GM23338 (cell line): ENCODE measurements around the gene GRM4. TPM values are rescaled to one million over a fixed set of nuclear protein-coding genes. Genes with fewer than 3 reads are reported as not detected.

Source experiments
- ATAC-seq: fragments of 200-7000 bp; cut with Tn5 transposase; 3 replicates; pipeline ENCODE4 v1.9.1; 2020
- DNase-seq: peaks from one replicate; pipeline ENCODE4 v3.0.0-alpha.2; 2015; ENCODE audit warnings: low spot score
- H2AFZ ChIP-seq: fragments of 200-600 bp; sonication (generic); 2 replicates; pipeline ENCODE4 v1.8.0; 2016; ENCODE audit warnings: antibody characterized with exemption, mild to moderate bottlenecking, moderate library complexity
- H3F3A ChIP-seq: fragments of 200-600 bp; sonication (generic); replicated peaks from 2 replicates; pipeline ENCODE4 v1.8.0; 2017; ENCODE audit warnings: antibody characterized with exemption, mixed run types, low read depth
- H3K27ac ChIP-seq: fragments of 200-600 bp; sonication (generic); 2 replicates; pipeline ENCODE4 v1.6.1; 2016; ENCODE audit warnings: low read depth
- H3K27me3 ChIP-seq: fragments of 200-600 bp; sonication (generic); 2 replicates; pipeline ENCODE4 v1.8.0; 2016; ENCODE audit warnings: mild to moderate bottlenecking, mixed run types, moderate library complexity; ENCODE audit not compliant: insufficient read depth
- H3K36me3 ChIP-seq: fragments of 200-600 bp; sonication (generic); 2 replicates; pipeline ENCODE4 v1.8.0; 2016; ENCODE audit warnings: mild to moderate bottlenecking; ENCODE audit not compliant: insufficient read depth
- H3K4me1 ChIP-seq: fragments of 200-600 bp; sonication (generic); 2 replicates; pipeline ENCODE4 v1.8.0; 2016; ENCODE audit warnings: mild to moderate bottlenecking, moderate library complexity; ENCODE audit not compliant: insufficient read depth
- H3K4me2 ChIP-seq: fragments of 200-600 bp; sonication (generic); 2 replicates; pipeline ENCODE4 v1.7.1; 2017; ENCODE audit warnings: mixed run types
- H3K4me3 ChIP-seq: fragments of 200-600 bp; sonication (generic); 2 replicates; pipeline ENCODE4 v1.6.1; 2016; ENCODE audit warnings: mixed run types
- H3K79me2 ChIP-seq: fragments of 200-600 bp; sonication (generic); replicated peaks from 2 replicates; pipeline ENCODE4 v1.8.0; 2017; ENCODE audit warnings: mild to moderate bottlenecking; ENCODE audit not compliant: insufficient read depth
- H3K9me2 ChIP-seq: fragments of 200-600 bp; sonication (generic); 2 replicates; pipeline ENCODE4 v1.8.0; 2017; ENCODE audit not compliant: insufficient read depth
- H4K20me1 ChIP-seq: fragments of 200-600 bp; sonication (generic); replicated peaks from 2 replicates; pipeline ENCODE4 v1.8.0; 2017; ENCODE audit warnings: mild to moderate bottlenecking; ENCODE audit not compliant: insufficient read depth
- H3K27ac Mint-ChIP-seq: 2 replicates; pipeline ENCODE4 v1.8.0; 2020; ENCODE audit warnings: inconsistent platforms, mild to moderate bottlenecking, moderate library complexity, mixed read lengths
- H3K27me3 Mint-ChIP-seq: 3 replicates; pipeline ENCODE4 v1.8.0; 2022; ENCODE audit warnings: low read depth, mild to moderate bottlenecking, moderate library complexity, mixed read lengths, inconsistent platforms; ENCODE audit not compliant: insufficient read depth, poor library complexity
- H3K36me3 Mint-ChIP-seq: 3 replicates; pipeline ENCODE4 v1.8.0; 2021; ENCODE audit warnings: low read depth, mild to moderate bottlenecking, inconsistent platforms, moderate library complexity, mixed read lengths
- H3K4me1 Mint-ChIP-seq: 3 replicates; pipeline ENCODE4 v1.8.0; 2020; ENCODE audit warnings: mild to moderate bottlenecking, inconsistent platforms, mixed read lengths
- H3K4me3 Mint-ChIP-seq: 3 replicates; pipeline ENCODE4 v1.8.0; 2021; ENCODE audit warnings: moderate library complexity, mild to moderate bottlenecking, inconsistent platforms, mixed read lengths
- H3K9me3 Mint-ChIP-seq: 3 replicates; pipeline ENCODE4 v1.8.0; 2020; ENCODE audit warnings: moderate library complexity, mild to moderate bottlenecking, inconsistent platforms, mixed read lengths
- CREB1 ChIP-seq: fragments of 250-450 bp; sonication (Bioruptor Pico); IDR thresholded peaks from 2 replicates; pipeline ENCODE4 v1.5.0; 2020; ENCODE audit warnings: low read depth, mild to moderate bottlenecking, moderate library complexity
- EZH2 ChIP-seq: fragments of 200-600 bp; sonication (generic); IDR thresholded peaks from one replicate; pipeline ENCODE4 v1.8.0; 2017; ENCODE audit warnings: antibody characterized with exemption, mild to moderate bottlenecking, low read depth; ENCODE audit not compliant: unreplicated experiment
- POLR2AphosphoS5 ChIP-seq: IDR thresholded peaks from 2 replicates; pipeline ENCODE4 v1.6.1; 2016; ENCODE audit warnings: antibody characterized with exemption, low read depth
- STAT1 ChIP-seq: IDR thresholded peaks from one replicate; pipeline ENCODE4 v1.6.1; 2016; ENCODE audit warnings: antibody characterized with exemption; ENCODE audit not compliant: unreplicated experiment
- polyA plus RNA-seq: library from polyadenylated mRNA; unstranded; fragments of >200 nt; fragmentation: Nextera tagmentation; extraction: Ambion mirVana; gene quantifications from 2 replicates; pipeline ENCODE4 v1.2.1, GENCODE V29; 2016
- total RNA-seq: library from RNA; depleted of rRNA; stranded (reverse); fragments of >200 nt; shearing (Covaris generic); gene quantifications from 2 replicates; pipeline ENCODE4 v1.2.3, GENCODE V29; 2014
- TF ChIP-seq, protein P1 (sequence below): fragments of 250-450 bp; sonication (Bioruptor Pico); IDR thresholded peaks from 2 replicates; pipeline ENCODE4 v1.5.0; 2020; ENCODE audit warnings: mild to moderate bottlenecking, moderate library complexity

GRM4 gene
- total and polyA plus RNA-seq, 2 experiments from 2014 or later = 7.0 to 30.6 TPM

DNA sequence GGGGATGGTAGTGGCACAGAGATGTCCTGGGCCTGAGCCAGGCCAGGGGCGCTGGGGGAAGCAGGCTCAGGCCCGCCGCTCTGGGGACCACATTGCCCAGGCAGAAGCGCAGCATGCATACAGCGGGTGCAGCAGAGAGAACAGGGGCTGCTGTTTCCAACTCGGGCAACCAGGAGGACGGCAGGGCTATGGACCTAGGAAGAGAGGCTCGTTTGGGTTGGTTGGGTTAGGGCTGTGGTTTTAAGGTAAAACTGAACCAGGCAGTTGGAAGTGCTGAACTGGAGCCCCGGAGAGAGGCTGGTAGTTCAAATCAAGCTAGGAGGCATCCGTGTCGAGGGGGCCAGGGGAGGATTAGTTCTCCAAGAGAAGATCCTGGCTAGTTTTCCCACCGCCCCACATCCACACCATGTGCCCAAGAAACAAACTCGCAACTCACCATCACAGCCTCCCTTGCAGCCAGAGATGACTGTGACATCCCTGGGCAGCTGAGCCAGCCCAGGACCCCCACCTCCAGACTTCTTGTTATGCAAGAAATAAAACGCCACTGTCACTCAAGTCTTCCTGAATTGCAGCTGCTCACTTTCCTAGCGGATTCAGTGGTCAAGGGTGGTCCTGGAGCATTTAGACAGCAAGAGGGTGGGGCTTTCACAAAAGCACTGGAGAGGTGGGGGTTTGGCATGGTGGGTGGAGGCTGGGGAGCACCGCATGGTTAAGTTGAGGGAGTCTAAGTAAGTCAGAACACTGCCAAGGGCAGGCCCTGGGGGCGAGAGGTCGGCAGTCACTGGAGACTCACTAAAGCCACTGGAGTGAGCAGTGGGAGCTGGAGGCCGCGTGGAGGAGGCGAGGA, 161.2 kb downstream of the GRM4 start (continued):
- TF ChIP-seq, protein P1, sequence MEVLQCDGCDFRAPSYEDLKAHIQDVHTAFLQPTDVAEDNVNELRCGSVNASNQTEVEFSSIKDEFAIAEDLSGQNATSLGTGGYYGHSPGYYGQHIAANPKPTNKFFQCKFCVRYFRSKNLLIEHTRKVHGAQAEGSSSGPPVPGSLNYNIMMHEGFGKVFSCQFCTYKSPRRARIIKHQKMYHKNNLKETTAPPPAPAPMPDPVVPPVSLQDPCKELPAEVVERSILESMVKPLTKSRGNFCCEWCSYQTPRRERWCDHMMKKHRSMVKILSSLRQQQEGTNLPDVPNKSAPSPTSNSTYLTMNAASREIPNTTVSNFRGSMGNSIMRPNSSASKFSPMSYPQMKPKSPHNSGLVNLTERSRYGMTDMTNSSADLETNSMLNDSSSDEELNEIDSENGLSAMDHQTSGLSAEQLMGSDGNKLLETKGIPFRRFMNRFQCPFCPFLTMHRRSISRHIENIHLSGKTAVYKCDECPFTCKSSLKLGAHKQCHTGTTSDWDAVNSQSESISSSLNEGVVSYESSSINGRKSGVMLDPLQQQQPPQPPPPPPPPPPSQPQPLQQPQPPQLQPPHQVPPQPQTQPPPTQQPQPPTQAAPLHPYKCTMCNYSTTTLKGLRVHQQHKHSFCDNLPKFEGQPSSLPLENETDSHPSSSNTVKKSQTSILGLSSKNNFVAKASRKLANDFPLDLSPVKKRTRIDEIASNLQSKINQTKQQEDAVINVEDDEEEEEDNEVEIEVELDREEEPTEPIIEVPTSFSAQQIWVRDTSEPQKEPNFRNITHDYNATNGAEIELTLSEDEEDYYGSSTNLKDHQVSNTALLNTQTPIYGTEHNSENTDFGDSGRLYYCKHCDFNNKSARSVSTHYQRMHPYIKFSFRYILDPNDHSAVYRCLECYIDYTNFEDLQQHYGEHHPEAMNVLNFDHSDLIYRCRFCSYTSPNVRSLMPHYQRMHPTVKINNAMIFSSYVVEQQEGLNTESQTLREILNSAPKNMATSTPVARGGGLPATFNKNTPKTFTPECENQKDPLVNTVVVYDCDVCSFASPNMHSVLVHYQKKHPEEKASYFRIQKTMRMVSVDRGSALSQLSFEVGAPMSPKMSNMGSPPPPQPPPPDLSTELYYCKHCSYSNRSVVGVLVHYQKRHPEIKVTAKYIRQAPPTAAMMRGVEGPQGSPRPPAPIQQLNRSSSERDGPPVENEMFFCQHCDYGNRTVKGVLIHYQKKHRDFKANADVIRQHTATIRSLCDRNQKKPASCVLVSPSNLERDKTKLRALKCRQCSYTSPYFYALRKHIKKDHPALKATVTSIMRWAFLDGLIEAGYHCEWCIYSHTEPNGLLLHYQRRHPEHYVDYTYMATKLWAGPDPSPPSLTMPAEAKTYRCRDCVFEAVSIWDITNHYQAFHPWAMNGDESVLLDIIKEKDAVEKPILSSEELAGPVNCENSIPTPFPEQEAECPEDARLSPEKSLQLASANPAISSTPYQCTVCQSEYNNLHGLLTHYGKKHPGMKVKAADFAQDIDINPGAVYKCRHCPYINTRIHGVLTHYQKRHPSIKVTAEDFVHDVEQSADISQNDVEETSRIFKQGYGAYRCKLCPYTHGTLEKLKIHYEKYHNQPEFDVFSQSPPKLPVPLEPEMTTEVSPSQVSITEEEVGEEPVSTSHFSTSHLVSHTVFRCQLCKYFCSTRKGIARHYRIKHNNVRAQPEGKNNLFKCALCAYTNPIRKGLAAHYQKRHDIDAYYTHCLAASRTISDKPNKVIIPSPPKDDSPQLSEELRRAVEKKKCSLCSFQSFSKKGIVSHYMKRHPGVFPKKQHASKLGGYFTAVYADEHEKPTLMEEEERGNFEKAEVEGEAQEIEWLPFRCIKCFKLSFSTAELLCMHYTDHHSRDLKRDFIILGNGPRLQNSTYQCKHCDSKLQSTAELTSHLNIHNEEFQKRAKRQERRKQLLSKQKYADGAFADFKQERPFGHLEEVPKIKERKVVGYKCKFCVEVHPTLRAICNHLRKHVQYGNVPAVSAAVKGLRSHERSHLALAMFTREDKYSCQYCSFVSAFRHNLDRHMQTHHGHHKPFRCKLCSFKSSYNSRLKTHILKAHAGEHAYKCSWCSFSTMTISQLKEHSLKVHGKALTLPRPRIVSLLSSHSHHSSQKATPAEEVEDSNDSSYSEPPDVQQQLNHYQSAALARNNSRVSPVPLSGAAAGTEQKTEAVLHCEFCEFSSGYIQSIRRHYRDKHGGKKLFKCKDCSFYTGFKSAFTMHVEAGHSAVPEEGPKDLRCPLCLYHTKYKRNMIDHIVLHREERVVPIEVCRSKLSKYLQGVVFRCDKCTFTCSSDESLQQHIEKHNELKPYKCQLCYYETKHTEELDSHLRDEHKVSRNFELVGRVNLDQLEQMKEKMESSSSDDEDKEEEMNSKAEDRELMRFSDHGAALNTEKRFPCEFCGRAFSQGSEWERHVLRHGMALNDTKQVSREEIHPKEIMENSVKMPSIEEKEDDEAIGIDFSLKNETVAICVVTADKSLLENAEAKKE (CRISPR knock-in tag) = no peak
- TF ChIP-seq CREB1 (CRISPR knock-in tag) = no peak
- no peak for TF ChIP-seq STAT1
- no peak for TF ChIP-seq EZH2

- Mint-ChIP-seq H3K27me3 (peaks cover 20% of the 10 kb centered on the region), H3K4me1 (peaks cover 17% of the 10 kb centered on the region), H3K4me3 (no peak overlapping the region), H3K36me3 (0 out of 3 replicates have a peak, but pooled peaks cover 3% of the 10 kb centered on the region), H3K9me3 (peaks cover 9% of the 10 kb centered on the region), H3K27ac (no peak overlapping the region)
- ATAC-seq = no peak
- Histone ChIP-seq H2AFZ (no peak overlapping the region), H3K27ac (no peak overlapping the region), H3F3A (no peaks in the 10 kb centered on the region), H3K36me3 (no peaks in the 10 kb centered on the region), H3K4me1 (no peaks in the 10 kb centered on the region; the same call in 1 of the 2 replicates), H4K20me1 (no peaks in the 10 kb centered on the region), H3K79me2 (no peaks in the 10 kb centered on the region), H3K9me2 (no peaks in the 10 kb centered on the region), H3K4me3 (no peak overlapping the region), H3K4me2 (no peak overlapping the region), H3K27me3 (no peaks in the 10 kb centered on the region)
- DNase-seq = no peak
- TF ChIP-seq EZH2 (no peak), POLR2AphosphoS5 (no peak)
- TF ChIP-seq, protein P1 (CRISPR knock-in tag) = no peak
These were observed 162.0 kb downstream of the GRM4 start for GRCh38 chr6:33983721-33984465.
